SU-DHL-6 (cell line): ENCODE results near the gene GNG11.

Source experiments
- H2AFZ ChIP-seq: fragments of 200-600 bp; sonication (generic); 2 replicates; pipeline ENCODE4 v1.6.1; 2014; ENCODE audit warnings: low read depth, mild to moderate bottlenecking, moderate library complexity, mixed read lengths, antibody characterized with exemption, low read length; ENCODE audit not compliant: severe bottlenecking
- H3F3A ChIP-seq: fragments of 200-600 bp; shearing (Covaris generic); 2 replicates; pipeline ENCODE4 v1.6.0; 2016; ENCODE audit warnings: antibody characterized with exemption, mild to moderate bottlenecking; ENCODE audit not compliant: insufficient read depth
- H3K27ac ChIP-seq: fragments of 200-600 bp; sonication (generic); 2 replicates; pipeline ENCODE4 v1.5.1; 2016; ENCODE audit warnings: low read depth, mild to moderate bottlenecking, low read length, moderate library complexity, mixed read lengths
- H3K27me3 ChIP-seq: fragments of 200-600 bp; sonication (generic), shearing (Covaris generic); 2 replicates; pipeline ENCODE4 v1.6.0; 2014; ENCODE audit warnings: mild to moderate bottlenecking, low read length
- H3K36me3 ChIP-seq: fragments of 200-600 bp; sonication (generic); 2 replicates; pipeline ENCODE4 v1.6.1; 2014; ENCODE audit warnings: mild to moderate bottlenecking, low read length, mixed read lengths
- H3K4me2 ChIP-seq: fragments of 300-600, 200-600 bp; shearing (Covaris generic), sonication (generic); 2 replicates; pipeline ENCODE4 v1.6.0; 2014; ENCODE audit warnings: low read length, low read depth, mild to moderate bottlenecking; ENCODE audit not compliant: poor library complexity, severe bottlenecking
- H3K4me3 ChIP-seq: fragments of 200-600 bp; sonication (generic); 2 replicates; pipeline ENCODE4 v1.5.1; 2014; ENCODE audit warnings: antibody characterized with exemption, low read length, mild to moderate bottlenecking, mixed read lengths; ENCODE audit not compliant: insufficient read depth, poor library complexity, severe bottlenecking
- H3K79me2 ChIP-seq: fragments of 200-600 bp; sonication (generic); 2 replicates; pipeline ENCODE4 v1.6.1; 2014; ENCODE audit warnings: mild to moderate bottlenecking, low read length, moderate library complexity; ENCODE audit not compliant: insufficient read depth
- H3K9ac ChIP-seq: fragments of 200-600 bp; sonication (generic); 2 replicates; pipeline ENCODE4 v1.7.0; 2014; ENCODE audit warnings: mild to moderate bottlenecking, low read length
- H3K9me2 ChIP-seq: fragments of 200-600 bp; sonication (generic); replicated peaks from 2 replicates; pipeline ENCODE4 v1.6.1; 2014; ENCODE audit warnings: low read length; ENCODE audit not compliant: insufficient read depth
- H3K9me3 ChIP-seq: fragments of 200-600 bp; sonication (generic); 2 replicates; pipeline ENCODE4 v1.6.1; 2014; ENCODE audit warnings: low read length, mixed read lengths; ENCODE audit not compliant: insufficient read depth
- H4K20me1 ChIP-seq: fragments of 200-600 bp; sonication (generic); 2 replicates; pipeline ENCODE4 v1.6.1; 2014; ENCODE audit warnings: low read depth, mild to moderate bottlenecking, antibody characterized with exemption, low read length, moderate library complexity, mixed read lengths
- EZH2phosphoT487 ChIP-seq: fragments of 200-600 bp; sonication (generic), shearing (Covaris generic); conservative IDR thresholded peaks from 2 replicates; pipeline ENCODE4 v1.6.1; 2018; ENCODE audit warnings: mild to moderate bottlenecking, antibody characterized with exemption, low read length, moderate library complexity, mixed read lengths
- TF ChIP-seq, protein P1 (sequence below): fragments of 200-600 bp; sonication (generic); IDR thresholded peaks from one replicate; pipeline ENCODE4 v1.5.1; 2017; ENCODE audit warnings: antibody characterized with exemption, mild to moderate bottlenecking, low read length, moderate library complexity; ENCODE audit not compliant: insufficient read depth, poor library complexity, severe bottlenecking

Gene GNG11

DNA sequence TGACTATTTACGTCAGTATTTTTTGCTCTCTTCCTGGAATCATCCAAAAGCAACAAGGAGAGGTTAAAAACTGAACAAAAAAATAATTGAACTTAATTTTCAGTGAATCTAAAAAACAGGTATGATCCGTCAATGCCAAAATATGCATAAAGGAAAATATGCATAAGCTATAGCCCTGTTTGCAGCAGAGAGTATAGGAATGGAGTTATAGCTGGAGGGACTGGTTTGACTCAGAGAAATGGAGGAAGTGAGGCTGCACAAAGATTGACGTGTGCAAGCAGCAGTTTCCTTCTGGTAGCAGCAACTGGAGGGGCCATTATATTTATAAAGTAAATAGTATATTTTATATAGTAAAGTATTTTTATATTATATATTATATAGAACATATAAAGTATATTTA is 37.1 kb downstream of the GNG11 start:
- Histone ChIP-seq H3K9me3 (no peaks in the 10 kb centered on the region), H3K4me2 (no peak overlapping the region)

DNA sequence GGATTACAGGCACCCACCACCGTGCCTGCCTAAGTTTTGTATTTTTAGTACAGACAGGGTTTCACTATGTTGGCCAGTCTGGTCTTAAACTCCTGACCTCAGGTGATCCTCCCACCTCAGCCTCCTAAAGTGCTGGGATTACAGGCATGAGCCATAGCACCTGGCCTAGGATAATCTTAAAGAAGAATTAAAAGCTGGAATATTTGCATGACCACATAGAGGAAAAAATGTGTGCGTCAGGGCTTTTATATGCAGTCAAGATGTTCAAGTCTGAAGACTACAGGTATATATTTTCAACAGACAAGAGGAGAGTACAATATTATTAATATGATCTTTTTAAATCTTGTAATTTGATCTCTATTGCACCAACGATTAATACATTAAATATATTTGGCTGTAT is 39.5 kb downstream of the GNG11 start:
- H3K4me2 ChIP-seq = no peak overlapping the region
- H3K36me3 ChIP-seq = no peaks in the 10 kb centered on the region
- H3K27ac ChIP-seq = no peak overlapping the region
- no peak overlapping the region for H2AFZ ChIP-seq
- no peaks in the 10 kb centered on the region for H4K20me1 ChIP-seq
- no peak overlapping the region for H3K4me3 ChIP-seq
- H3F3A ChIP-seq = no peaks in the 10 kb centered on the region
- H3K9me2 ChIP-seq = no peaks in the 10 kb centered on the region
- no peak overlapping the region for H3K9ac ChIP-seq
- TF ChIP-seq EZH2phosphoT487 = no peak
- TF ChIP-seq, protein P1, sequence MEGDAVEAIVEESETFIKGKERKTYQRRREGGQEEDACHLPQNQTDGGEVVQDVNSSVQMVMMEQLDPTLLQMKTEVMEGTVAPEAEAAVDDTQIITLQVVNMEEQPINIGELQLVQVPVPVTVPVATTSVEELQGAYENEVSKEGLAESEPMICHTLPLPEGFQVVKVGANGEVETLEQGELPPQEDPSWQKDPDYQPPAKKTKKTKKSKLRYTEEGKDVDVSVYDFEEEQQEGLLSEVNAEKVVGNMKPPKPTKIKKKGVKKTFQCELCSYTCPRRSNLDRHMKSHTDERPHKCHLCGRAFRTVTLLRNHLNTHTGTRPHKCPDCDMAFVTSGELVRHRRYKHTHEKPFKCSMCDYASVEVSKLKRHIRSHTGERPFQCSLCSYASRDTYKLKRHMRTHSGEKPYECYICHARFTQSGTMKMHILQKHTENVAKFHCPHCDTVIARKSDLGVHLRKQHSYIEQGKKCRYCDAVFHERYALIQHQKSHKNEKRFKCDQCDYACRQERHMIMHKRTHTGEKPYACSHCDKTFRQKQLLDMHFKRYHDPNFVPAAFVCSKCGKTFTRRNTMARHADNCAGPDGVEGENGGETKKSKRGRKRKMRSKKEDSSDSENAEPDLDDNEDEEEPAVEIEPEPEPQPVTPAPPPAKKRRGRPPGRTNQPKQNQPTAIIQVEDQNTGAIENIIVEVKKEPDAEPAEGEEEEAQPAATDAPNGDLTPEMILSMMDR = no peak
- no peaks in the 10 kb centered on the region for H3K9me3 ChIP-seq
- no peaks in the 10 kb centered on the region for H3K79me2 ChIP-seq
- H3K27me3 ChIP-seq = no peaks in the 10 kb centered on the region

More for the DNA sequence above, 37.1 kb downstream of the GNG11 start:
- H3K9me2 ChIP-seq = no peaks in the 10 kb centered on the region
- no peak overlapping the region for H3K9ac ChIP-seq
- no peak overlapping the region for H3K4me3 ChIP-seq
- H4K20me1 ChIP-seq = no peaks in the 10 kb centered on the region
- no peaks in the 10 kb centered on the region for H3K79me2 ChIP-seq
- TF ChIP-seq, protein P1 = no peak
- TF ChIP-seq EZH2phosphoT487 = no peak
- no peak overlapping the region for H3K27ac ChIP-seq
- H2AFZ ChIP-seq = no peak overlapping the region
- H3K36me3 ChIP-seq = no peaks in the 10 kb centered on the region
- H3F3A ChIP-seq = no peaks in the 10 kb centered on the region
- no peaks in the 10 kb centered on the region for H3K27me3 ChIP-seq

DNA sequence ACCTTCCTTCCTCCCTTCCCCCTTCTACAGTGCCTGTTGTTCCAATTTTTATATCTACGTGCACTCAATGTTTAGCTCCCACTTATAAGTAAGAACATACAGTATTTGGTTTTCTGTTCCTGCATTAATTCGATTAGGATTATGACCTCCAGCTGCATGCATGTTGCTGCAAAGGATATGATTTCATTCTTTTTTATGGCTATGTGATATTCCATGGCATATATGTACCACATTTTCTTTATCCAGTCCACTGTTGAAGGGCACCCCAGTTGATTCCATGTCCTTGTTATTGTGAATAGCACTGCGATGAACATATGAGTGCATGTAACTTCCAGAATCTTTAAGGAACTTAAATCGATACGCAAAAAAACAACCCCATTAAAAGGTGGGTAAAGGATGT is 42.7 kb downstream of the GNG11 start:
- Histone ChIP-seq H3K9me3 (no peaks in the 10 kb centered on the region), H3K4me3 (no peak overlapping the region), H3F3A (no peaks in the 10 kb centered on the region), H3K27me3 (no peaks in the 10 kb centered on the region), H3K36me3 (no peaks in the 10 kb centered on the region), H2AFZ (no peak overlapping the region), H3K79me2 (no peaks in the 10 kb centered on the region), H3K9me2 (no peaks in the 10 kb centered on the region), H3K27ac (no peak overlapping the region), H4K20me1 (no peaks in the 10 kb centered on the region), H3K4me2 (no peak overlapping the region), H3K9ac (no peak overlapping the region)
- no peak for TF ChIP-seq EZH2phosphoT487
- TF ChIP-seq, protein P1 = no peak

DNA sequence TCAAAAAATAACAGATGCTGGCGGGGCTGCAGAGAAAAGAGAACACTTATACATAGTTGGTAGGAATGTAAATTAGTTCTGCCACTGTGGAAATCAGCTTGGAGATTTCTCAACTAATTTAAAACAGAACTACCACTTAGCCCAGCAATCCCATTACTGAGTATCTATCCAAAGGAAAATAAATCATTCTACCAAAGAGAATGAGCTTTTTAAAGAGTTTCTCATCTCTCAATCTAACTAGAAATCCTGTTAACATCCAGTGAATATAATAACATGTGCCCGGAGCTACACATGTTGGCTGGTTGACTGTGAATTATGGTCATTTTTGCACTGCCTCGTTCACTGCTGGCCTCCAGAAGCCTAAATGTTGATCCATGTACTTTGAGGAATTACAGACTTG is 43.3 kb downstream of the GNG11 start:
- Histone ChIP-seq H4K20me1 (no peaks in the 10 kb centered on the region), H2AFZ (no peak overlapping the region), H3K9me2 (no peaks in the 10 kb centered on the region), H3K9ac (no peak overlapping the region), H3K4me3 (no peak overlapping the region), H3K27ac (no peak overlapping the region), H3K79me2 (no peaks in the 10 kb centered on the region), H3K27me3 (no peaks in the 10 kb centered on the region), H3K4me2 (no peak overlapping the region), H3F3A (no peaks in the 10 kb centered on the region), H3K36me3 (no peaks in the 10 kb centered on the region), H3K9me3 (no peaks in the 10 kb centered on the region)
- TF ChIP-seq EZH2phosphoT487 = no peak
- TF ChIP-seq, protein P1 = no peak
